BLaER1 (cell line): ENCODE data around the gene FABP3.

Source experiments
- H3K27ac ChIP-seq: shearing (Covaris generic); formaldehyde crosslinking; 2 replicates; pipeline ENCODE4 v1.8.1; 2022
- H3K27me3 ChIP-seq: shearing (Covaris generic); formaldehyde crosslinking; 2 replicates; pipeline ENCODE4 v1.8.1; 2022
- H3K36me3 ChIP-seq: shearing (Covaris generic); formaldehyde crosslinking; 2 replicates; pipeline ENCODE4 v1.8.1; 2022
- H3K4me1 ChIP-seq: shearing (Covaris generic); formaldehyde crosslinking; 2 replicates; pipeline ENCODE4 v1.8.1; 2022
- H3K4me2 ChIP-seq: shearing (Covaris generic); formaldehyde crosslinking; 2 replicates; pipeline ENCODE4 v1.8.1; 2022
- H3K4me3 ChIP-seq: shearing (Covaris generic); formaldehyde crosslinking; 2 replicates; pipeline ENCODE4 v1.8.1; 2022
- H3K9ac ChIP-seq: shearing (Covaris generic); formaldehyde crosslinking; 2 replicates; pipeline ENCODE4 v1.8.1; 2022
- H3K9me3 ChIP-seq: shearing (Covaris generic); formaldehyde crosslinking; 2 replicates; pipeline ENCODE4 v1.8.1; 2022
- H4K20me1 ChIP-seq: shearing (Covaris generic); formaldehyde crosslinking; 2 replicates; pipeline ENCODE4 v1.8.1; 2022
- Cebpa-rat ChIP-seq: shearing (Covaris generic); IDR thresholded peaks from 2 replicates; pipeline ENCODE4 v1.8.1; 2022

Gene FABP3

DNA sequence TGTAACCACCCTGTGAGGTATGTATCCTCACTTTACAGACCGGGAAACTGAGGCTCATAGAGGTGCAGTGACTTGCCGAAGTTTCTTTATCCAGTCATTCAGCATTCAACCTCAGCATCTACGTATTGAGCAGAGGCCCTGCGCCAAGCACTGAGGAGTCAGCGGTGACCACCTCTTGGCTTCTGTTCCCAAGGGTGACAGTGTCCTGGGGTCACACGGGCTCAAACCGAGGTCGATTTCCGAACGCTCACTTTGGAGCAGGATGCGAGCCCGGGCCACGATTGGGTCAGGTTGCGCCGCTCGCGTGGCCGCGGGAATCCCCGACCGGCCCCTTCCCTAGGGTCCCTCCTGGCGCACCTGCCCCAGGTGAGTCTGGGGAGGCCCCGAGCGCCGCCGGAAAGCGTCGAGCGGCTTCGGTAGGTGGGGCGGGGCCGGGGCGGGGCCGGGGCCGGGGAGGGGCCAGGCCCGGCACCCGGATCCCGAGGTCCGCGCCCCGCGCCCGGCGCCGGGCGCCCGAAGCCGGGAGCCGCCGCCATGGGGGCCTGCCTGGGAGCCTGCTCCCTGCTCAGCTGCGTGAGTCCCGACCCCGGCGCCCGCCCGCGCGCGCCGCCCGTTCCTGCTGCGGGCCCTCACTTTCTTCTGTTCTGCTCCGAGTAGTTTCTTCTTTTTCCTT lies 40.0 kb upstream of the FABP3 start, which contains the start of gene SERINC2:
Gene SERINC2 (plus strand): TSS at position 482 of the 673 bp plus-strand sequence. CDS start 53 bp downstream, at position 535.
- peaks cover 60% of the 10 kb centered on the region for H3K27me3 ChIP-seq
- H3K4me3 ChIP-seq, result peak within 1 kb of the TSS; percentile 71
- TF ChIP-seq Cebpa-rat, result no peak
- no peaks in the 10 kb centered on the region for H3K9me3 ChIP-seq
- peaks cover 23% of the 10 kb centered on the region for H3K4me1 ChIP-seq
- H3K36me3 ChIP-seq, result no peaks in the 10 kb centered on the region
- H3K9ac ChIP-seq, result peak within 1 kb of the TSS; percentile 54
- peak within 1 kb of the TSS; percentile 98 for H3K4me2 ChIP-seq
- peaks cover 25% of the 10 kb centered on the region; the same call in 1 of the 2 replicates for H4K20me1 ChIP-seq
- H3K27ac ChIP-seq, result no peak within 1 kb of the TSS

DNA sequence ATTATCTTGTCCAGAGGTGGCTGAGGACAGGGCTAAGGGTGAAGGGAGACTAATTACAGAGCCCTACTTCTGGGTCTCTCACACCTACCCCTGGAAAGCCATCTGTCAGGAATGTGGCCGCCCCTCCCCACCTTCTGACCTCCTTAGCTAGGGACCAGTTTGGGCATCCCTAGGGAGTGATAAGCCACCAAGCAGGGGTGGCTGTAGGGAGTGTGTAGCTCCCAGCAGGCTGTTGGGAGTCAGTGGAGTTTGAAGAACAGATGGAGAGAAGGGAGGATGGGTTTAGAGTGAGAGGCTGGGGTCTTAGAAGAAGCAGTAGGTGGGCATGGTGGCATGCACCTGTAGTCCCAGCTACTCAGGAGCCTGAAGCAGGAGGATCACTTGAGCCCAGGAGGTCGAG lies 39.3 kb upstream of the FABP3 start:
- peaks cover 25% of the 10 kb centered on the region; the same call in 1 of the 2 replicates for H4K20me1 ChIP-seq
- no peak overlapping the region for H3K4me3 ChIP-seq
- no peak for TF ChIP-seq Cebpa-rat
- no peaks in the 10 kb centered on the region for H3K36me3 ChIP-seq
- no peak overlapping the region for H3K27ac ChIP-seq
- H3K4me2 ChIP-seq, result peak overlapping the region; percentile 98
- peaks cover 23% of the 10 kb centered on the region for H3K4me1 ChIP-seq
- peaks cover 60% of the 10 kb centered on the region for H3K27me3 ChIP-seq
- no peaks in the 10 kb centered on the region for H3K9me3 ChIP-seq
- no peak overlapping the region for H3K9ac ChIP-seq

DNA sequence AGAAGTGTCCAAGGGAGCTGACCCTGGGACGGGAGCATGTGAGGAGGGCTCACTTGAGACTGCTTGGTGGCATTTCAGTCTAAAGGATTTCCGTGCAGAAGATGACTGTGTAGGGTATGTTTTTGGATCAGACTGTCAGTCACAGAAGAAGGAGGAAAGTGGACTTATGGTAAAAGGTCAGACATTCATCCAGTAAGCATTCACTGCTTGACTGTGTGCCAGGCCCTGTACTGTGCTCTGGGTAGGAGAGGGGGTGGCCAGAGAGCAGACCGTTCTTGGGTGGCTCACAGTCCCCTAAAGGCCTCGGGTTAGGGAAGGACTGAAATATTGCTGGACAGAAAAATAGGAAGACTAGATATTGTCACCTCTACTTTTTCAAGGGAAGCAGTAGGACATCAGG lies 38.0 kb upstream of the FABP3 start:
- Histone ChIP-seq H3K4me3 (no peak overlapping the region), H3K4me1 (peaks cover 23% of the 10 kb centered on the region), H3K9ac (no peak overlapping the region), H3K9me3 (no peaks in the 10 kb centered on the region), H3K4me2 (no peak overlapping the region), H3K27me3 (peaks cover 54% of the 10 kb centered on the region), H3K36me3 (no peaks in the 10 kb centered on the region), H4K20me1 (peaks cover 22% of the 10 kb centered on the region; the same call in 1 of the 2 replicates), H3K27ac (no peak overlapping the region)
- TF ChIP-seq Cebpa-rat, result no peak

DNA sequence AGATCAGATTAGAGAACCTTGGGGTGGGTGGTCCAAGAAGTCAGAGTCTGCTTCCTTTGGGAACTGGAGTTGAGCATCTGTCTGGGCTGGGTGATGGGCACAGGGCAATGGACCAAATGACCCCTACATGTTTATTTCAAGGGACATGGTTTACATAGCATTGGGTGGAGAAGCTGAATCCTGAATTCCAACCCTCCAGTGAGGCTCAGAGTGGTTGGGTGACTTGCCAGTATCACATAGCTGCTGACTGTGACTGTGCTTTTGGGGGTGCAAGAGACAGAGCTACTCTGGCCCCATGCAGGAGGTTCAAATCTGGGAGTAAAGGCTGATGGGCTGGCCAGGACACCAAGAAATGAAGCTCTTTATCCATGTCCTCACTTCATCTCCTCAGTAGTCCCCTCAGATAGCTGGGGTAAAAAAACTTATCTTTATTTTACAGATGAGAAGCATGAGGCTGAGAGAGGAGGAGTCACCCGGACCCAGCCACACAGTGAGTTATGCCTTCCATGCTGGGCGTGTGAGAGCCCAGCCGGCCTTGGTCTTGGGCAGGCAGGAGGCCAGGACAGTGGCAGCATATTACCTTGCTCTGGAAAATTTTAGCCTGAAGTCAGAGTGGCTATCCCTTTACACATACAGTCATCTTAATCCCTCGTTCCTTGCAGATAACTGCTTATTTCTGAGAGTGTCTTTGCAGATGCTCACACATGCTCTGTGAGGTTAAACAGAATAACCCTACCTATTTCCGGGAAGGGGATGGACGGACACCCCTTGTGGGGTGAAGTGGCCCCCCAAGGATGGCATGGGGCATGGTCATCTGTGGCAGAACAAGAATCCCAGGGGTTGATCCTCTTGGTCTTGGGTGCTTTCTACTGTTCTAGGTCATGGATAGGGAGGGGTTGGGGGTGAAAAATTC lies 37.3 kb upstream of the FABP3 start:
- peaks cover 47% of the 10 kb centered on the region for H3K27me3 ChIP-seq
- no peak for TF ChIP-seq Cebpa-rat
- no peak overlapping the region for H3K9ac ChIP-seq
- no peaks in the 10 kb centered on the region for H3K36me3 ChIP-seq
- peaks cover 23% of the 10 kb centered on the region for H3K4me1 ChIP-seq
- no peaks in the 10 kb centered on the region for H3K9me3 ChIP-seq
- H3K27ac ChIP-seq, result no peak overlapping the region
- H4K20me1 ChIP-seq, result peaks cover 19% of the 10 kb centered on the region; the same call in 1 of the 2 replicates
- no peak overlapping the region for H3K4me2 ChIP-seq
- no peak overlapping the region for H3K4me3 ChIP-seq

DNA sequence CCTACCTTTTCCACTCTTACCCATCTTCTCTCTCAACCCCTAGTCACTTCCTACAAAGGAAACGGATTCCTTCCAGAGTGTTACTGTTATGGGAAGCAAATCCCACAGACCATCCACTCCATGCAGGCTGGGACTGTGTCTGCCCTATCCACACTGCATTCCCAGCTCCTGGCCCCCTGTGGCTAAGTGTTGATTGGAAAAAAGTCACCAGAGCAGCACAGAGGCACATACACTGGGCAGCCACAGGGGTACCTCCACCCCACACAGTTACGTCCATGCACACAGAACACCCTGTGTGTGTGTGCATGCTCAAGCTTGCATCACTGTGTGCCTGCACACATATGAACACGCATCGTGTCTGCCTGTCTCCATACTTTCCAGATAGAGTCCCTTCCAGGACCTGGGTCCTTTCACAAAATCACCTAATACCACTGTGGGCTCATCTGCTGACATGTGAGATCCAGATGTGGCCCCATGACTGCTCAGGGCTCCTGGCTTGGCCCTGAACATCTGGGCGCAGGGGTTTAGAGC lies 36.0 kb upstream of the FABP3 start:
- no peak overlapping the region for H3K27ac ChIP-seq

DNA sequence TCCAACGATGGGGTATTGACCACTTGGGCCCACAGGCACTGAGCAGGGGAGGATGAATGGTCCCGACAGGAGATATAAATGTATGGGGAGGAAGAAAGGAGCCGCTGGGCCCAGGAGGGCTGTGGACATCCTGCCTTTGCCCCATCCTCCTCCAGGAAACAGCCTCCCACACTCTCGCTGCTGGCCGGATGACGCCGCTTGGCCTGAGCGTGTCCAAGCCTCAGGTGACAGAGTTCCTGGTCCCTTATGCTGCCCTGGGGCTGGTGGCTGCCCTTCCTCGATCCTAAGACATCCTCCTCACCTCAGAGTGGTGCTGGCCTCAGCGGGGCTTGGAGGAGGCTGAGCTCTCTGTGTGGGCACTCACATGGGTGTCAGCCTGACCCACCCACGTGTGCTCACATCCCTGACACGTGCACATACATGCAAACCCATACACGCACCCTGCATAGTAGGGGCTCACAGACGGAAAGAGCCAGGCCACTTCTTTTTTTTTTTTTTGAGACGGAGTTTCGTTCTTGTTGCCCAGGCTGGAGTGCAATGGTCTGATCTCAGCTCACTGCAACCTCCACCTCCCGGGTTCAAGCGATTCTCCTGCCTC lies 34.3 kb upstream of the FABP3 start:
- Histone ChIP-seq H3K4me2 (no peak overlapping the region), H3K27me3 (peaks cover 17% of the 10 kb centered on the region), H3K9ac (no peak overlapping the region), H3K36me3 (no peaks in the 10 kb centered on the region), H4K20me1 (no peaks in the 10 kb centered on the region), H3K4me1 (peaks cover 2% of the 10 kb centered on the region), H3K4me3 (no peak overlapping the region), H3K27ac (no peak overlapping the region), H3K9me3 (no peaks in the 10 kb centered on the region)
- no peak for TF ChIP-seq Cebpa-rat

More for the DNA sequence above, 36.0 kb upstream of the FABP3 start:
- H3K36me3 ChIP-seq, result no peaks in the 10 kb centered on the region
- peaks cover 34% of the 10 kb centered on the region for H3K27me3 ChIP-seq
- TF ChIP-seq Cebpa-rat, result no peak
- no peak overlapping the region for H3K9ac ChIP-seq
- H3K9me3 ChIP-seq, result no peaks in the 10 kb centered on the region
- H4K20me1 ChIP-seq, result peaks cover 13% of the 10 kb centered on the region; the same call in 1 of the 2 replicates
- H3K4me3 ChIP-seq, result no peak overlapping the region
- no peak overlapping the region for H3K4me2 ChIP-seq
- peaks cover 18% of the 10 kb centered on the region for H3K4me1 ChIP-seq

DNA sequence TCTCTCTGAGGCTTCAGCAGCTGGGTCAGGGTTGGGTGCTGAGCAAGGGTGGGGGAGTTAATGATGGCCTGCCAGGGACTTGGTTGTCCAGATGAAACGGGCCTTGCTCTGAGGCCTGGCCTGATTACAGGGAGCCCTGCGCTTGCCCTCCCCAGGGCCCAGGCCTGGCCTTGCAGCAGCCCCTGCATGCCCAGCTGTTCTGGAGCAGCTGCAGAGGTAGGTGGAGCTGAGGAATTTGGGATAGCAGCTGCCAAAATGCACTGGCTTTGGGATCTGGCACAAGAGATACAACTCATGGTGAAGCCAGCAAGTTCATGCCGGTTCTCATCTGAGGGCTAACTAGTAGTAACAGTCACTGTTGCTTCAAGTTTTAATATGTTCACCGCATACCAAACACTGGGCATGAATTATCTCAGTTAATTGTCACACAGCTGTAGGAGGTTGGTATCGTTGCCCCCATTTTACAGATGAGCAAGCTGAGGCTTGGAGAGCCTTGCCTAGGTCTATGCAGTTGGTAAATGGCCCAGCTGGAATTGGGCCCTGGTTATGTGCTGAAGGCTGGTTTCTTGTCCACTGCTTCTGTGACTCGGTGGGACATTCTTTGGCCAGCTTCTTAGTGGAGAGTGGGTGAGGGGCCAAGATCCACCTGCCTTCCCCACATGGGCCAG lies 32.8 kb upstream of the FABP3 start:
- H3K4me2 ChIP-seq, result no peak overlapping the region
- H4K20me1 ChIP-seq, result no peaks in the 10 kb centered on the region
- H3K27ac ChIP-seq, result no peak overlapping the region
- H3K9ac ChIP-seq, result no peak overlapping the region
- no peak for TF ChIP-seq Cebpa-rat
- H3K27me3 ChIP-seq, result peaks cover 3% of the 10 kb centered on the region; the same call in 1 of the 2 replicates
- H3K36me3 ChIP-seq, result no peaks in the 10 kb centered on the region
- H3K9me3 ChIP-seq, result no peaks in the 10 kb centered on the region
- no peak overlapping the region for H3K4me3 ChIP-seq
- no peaks in the 10 kb centered on the region for H3K4me1 ChIP-seq

DNA sequence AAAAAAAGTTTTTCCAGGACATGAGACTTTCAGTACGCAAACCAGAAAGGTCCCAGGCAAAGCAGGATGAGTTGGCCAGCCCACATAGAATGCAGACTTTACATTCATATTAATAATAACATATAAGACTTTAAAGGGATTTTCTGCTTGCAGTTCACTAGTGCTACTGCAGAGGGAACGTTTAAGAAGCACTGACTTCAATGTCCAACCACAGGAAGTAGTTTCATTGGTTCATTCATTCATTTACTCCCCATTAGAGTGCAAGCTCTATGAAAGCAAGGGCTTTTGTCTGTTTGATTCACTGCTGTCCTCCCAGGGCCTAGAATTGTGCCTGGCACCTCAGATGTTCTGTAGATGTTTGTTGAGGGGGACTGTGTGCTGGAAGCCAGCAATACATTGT lies 28.4 kb upstream of the FABP3 start:
- H3K4me1 ChIP-seq, result peaks cover 8% of the 10 kb centered on the region; the same call in 1 of the 2 replicates
- no peak for TF ChIP-seq Cebpa-rat
- H3K36me3 ChIP-seq, result no peaks in the 10 kb centered on the region

DNA sequence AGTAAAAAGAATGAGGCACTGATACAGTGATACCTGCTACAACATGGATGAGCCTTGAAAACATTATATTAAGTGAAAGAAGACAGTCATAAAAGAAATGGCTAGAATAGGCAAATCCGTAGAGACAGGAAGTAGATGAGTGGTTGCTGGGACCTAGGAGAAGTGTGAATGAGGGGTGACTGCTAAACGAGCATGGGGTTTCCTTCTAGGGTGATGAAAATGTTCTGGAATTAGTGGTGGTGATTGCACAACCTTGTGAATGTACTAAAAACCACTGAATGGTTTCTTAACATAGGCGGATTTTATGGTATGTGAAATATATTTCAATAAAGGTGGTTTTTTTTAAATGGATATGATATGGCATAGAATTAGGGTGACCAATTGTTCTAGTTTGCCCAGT lies 27.5 kb upstream of the FABP3 start:
- no peak for TF ChIP-seq Cebpa-rat
- no peak overlapping the region for H3K9ac ChIP-seq
- H3K4me1 ChIP-seq, result peaks cover 8% of the 10 kb centered on the region; the same call in 1 of the 2 replicates
- no peaks in the 10 kb centered on the region for H3K9me3 ChIP-seq
- H4K20me1 ChIP-seq, result no peaks in the 10 kb centered on the region
- H3K4me2 ChIP-seq, result no peak overlapping the region
- H3K36me3 ChIP-seq, result no peaks in the 10 kb centered on the region
- H3K4me3 ChIP-seq, result no peak overlapping the region
- H3K27ac ChIP-seq, result no peak overlapping the region
- H3K27me3 ChIP-seq, result no peaks in the 10 kb centered on the region

More for the DNA sequence above, 28.4 kb upstream of the FABP3 start:
- Histone ChIP-seq H4K20me1 (no peaks in the 10 kb centered on the region), H3K27me3 (no peaks in the 10 kb centered on the region), H3K9me3 (no peaks in the 10 kb centered on the region), H3K4me3 (no peak overlapping the region), H3K27ac (no peak overlapping the region), H3K4me2 (no peak overlapping the region), H3K9ac (no peak overlapping the region)
